HG02884 (cell line): ENCODE measurements around the gene FOXN1.

Experiments used
- ATAC-seq: cut with Tn5 transposase; IDR thresholded peaks from one replicate; pipeline ENCODE4 v1.9.1; 2021; ENCODE audit warnings: mild to moderate bottlenecking, moderate library complexity; ENCODE audit not compliant: unreplicated experiment

FOXN1 gene

GRCh38 chr17:28498652-28499363 lies 7.3 kb upstream of the FOXN1 start:
- no peak for ATAC-seq

GRCh38 chr17:28499364-28499664 lies 6.8 kb upstream of the FOXN1 start:
- no peak for ATAC-seq

GRCh38 chr17:28499684-28500357 lies 6.3 kb upstream of the FOXN1 start:
- ATAC-seq: no peak

- no peak for ATAC-seq
Observed at GRCh38 chr17:28500712-28501379, 5.3 kb upstream of the FOXN1 start.

- ATAC-seq: no peak
Observed at GRCh38 chr17:28501421-28502284, 4.5 kb upstream of the FOXN1 start.

GRCh38 chr17:28503420-28503819 lies 2.7 kb upstream of the FOXN1 start:
- no peak for ATAC-seq

- ATAC-seq: no peak
Observed at GRCh38 chr17:28506763-28507487, 777 bp downstream of the FOXN1 start.

GRCh38 chr17:28507567-28508203 lies 1.5 kb downstream of the FOXN1 start:
- ATAC-seq: no peak

GRCh38 chr17:28508211-28508724 lies 2.1 kb downstream of the FOXN1 start:
- no peak for ATAC-seq

GRCh38 chr17:28509789-28510188 lies 3.6 kb downstream of the FOXN1 start:
- no peak for ATAC-seq

- ATAC-seq: no peak
Observed at GRCh38 chr17:28511858-28512461, 5.8 kb downstream of the FOXN1 start.

- no peak for ATAC-seq
Observed at GRCh38 chr17:28513476-28513875, 7.3 kb downstream of the FOXN1 start.

- no peak for ATAC-seq
Observed at GRCh38 chr17:28514561-28515002, 8.4 kb downstream of the FOXN1 start.

- ATAC-seq: no peak
Observed at GRCh38 chr17:28515518-28515917, 9.4 kb downstream of the FOXN1 start.

- ATAC-seq: no peak
Observed at GRCh38 chr17:28518132-28518531, 12.0 kb downstream of the FOXN1 start.

GRCh38 chr17:28518578-28518977 lies 12.4 kb downstream of the FOXN1 start:
- ATAC-seq: no peak

- ATAC-seq: no peak
Observed at GRCh38 chr17:28519236-28519635, 13.1 kb downstream of the FOXN1 start.

- no peak for ATAC-seq
Observed at GRCh38 chr17:28520687-28521086, 14.5 kb downstream of the FOXN1 start.

- ATAC-seq: no peak
Observed at GRCh38 chr17:28521311-28522085, 15.3 kb downstream of the FOXN1 start.
